Measurements from ENCODE around the gene KCTD1. TPM values are rescaled to one million over a fixed set of nuclear protein-coding genes. Genes with fewer than 3 reads are reported as not detected.

KCTD1 gene
- total RNA-seq, 1 experiment from 2014 or later, result 4.9 TPM

DNA sequence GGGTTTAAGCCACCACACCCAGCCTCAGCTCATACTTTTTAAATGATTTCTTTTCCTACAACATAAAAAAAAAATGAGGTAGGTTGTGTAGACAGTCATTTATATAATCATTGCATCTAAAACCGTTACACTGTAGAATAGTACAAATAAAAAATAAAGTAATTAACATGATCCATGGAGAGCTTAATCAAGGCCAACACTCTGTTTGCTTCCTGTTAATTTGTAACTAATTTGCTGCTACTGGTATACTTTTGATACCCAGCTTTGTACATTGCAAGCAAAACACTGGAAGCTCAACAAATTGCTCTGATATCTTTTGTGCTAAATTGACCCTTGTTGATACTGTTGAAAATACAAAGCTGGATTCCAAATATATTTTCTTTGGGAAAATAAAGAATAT lies 20.2 kb upstream of the KCTD1 start:
- Histone ChIP-seq H3K4me1 (ENCODE audit: low read length) (no peaks in the 10 kb centered on the region), H2AFZ (ENCODE audit: low read length) (no peak overlapping the region), H3K36me3 (ENCODE audit: insufficient read depth, low read length) (no peaks in the 10 kb centered on the region), H3K27me3 (ENCODE audit: low read length) (no peaks in the 10 kb centered on the region), H3K9me3 (ENCODE audit: low read length) (no peaks in the 10 kb centered on the region), H3K9me2 (replicated peaks; ENCODE audit: insufficient read depth, low read length) (no peaks in the 10 kb centered on the region), H3K4me2 (ENCODE audit: low read depth, low read length, poor library complexity, severe bottlenecking) (no peak overlapping the region), H3K79me2 (ENCODE audit: low read length) (no peaks in the 10 kb centered on the region), H4K20me1 (ENCODE audit: insufficient read depth, low read depth, low read length) (no peaks in the 10 kb centered on the region), H3K27ac (ENCODE audit: low read length) (no peak overlapping the region), H3K9ac (ENCODE audit: low read length) (no peak overlapping the region), H3K4me3 (ENCODE audit: low read length) (no peak overlapping the region)
- DNase-seq, result no peak

DNA sequence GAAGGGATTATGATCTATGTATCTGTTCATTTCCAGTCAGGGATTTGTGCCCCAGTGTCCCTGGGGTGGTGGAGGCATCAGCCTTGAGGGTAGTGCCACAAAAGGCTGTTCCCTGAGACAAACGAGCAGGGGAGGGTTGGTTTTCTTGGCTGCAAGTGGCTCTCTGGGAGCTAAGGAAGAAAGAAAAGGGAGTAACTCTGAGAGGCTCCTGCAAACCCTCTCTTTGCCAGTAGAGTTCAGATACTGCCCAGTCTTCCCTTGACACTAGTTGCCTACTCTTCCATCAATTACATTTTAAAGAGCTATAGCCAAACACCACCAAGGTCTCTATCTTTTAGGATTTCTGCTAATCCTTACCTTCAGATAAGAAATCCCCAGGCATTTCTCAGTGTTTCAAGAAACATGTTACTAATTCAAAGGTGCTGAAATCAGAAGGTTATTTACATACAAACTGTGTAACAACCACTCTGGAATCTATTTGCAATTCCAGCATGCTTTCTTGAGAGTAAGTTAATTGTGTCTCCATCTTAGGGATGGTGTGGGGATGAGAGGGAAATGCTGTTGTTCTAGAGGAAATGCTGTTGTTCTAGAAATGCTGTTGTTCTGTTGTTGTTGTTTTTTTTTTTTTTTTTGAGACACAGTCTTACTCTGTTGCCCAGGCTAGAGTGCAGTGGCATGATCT lies 18.7 kb upstream of the KCTD1 start:
- Histone ChIP-seq H3K36me3 (ENCODE audit: insufficient read depth, low read length) (no peaks in the 10 kb centered on the region), H3K27ac (ENCODE audit: low read length) (no peak overlapping the region), H3K9me2 (replicated peaks; ENCODE audit: insufficient read depth, low read length) (no peaks in the 10 kb centered on the region), H3K9ac (ENCODE audit: low read length) (no peak overlapping the region), H3K4me3 (ENCODE audit: low read length) (no peak overlapping the region), H2AFZ (ENCODE audit: low read length) (no peak overlapping the region), H3K4me2 (ENCODE audit: low read depth, low read length, poor library complexity, severe bottlenecking) (no peak overlapping the region), H3K4me1 (ENCODE audit: low read length) (no peaks in the 10 kb centered on the region), H3K27me3 (ENCODE audit: low read length) (no peaks in the 10 kb centered on the region), H4K20me1 (ENCODE audit: insufficient read depth, low read depth, low read length) (no peaks in the 10 kb centered on the region), H3K9me3 (ENCODE audit: low read length) (no peaks in the 10 kb centered on the region), H3K79me2 (ENCODE audit: low read length) (no peaks in the 10 kb centered on the region)
- no peak for DNase-seq

DNA sequence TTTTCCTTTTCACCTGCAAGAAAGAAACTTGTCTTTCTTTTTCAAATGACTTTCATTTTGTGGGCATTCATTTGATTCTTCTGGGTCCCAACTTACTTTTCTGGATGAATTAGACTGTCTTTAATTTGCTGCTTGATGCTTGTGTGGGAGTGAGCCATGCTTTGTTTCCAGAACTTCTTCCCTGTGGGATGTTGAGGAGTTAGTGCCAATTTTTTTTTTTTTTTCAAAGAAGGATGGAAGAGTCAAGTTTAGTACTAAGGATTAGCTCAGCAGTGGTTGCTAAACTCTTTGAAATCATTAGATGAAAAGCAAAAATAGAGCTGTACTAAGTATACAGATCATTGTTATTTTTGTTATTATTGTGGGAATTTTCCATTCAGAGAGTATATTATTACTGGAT lies 17.2 kb upstream of the KCTD1 start:
- no peak overlapping the region for H3K4me2 ChIP-seq (ENCODE audit: low read depth, low read length, poor library complexity, severe bottlenecking)
- H3K4me3 ChIP-seq (ENCODE audit: low read length), result no peak overlapping the region
- H3K27me3 ChIP-seq (ENCODE audit: low read length), result no peaks in the 10 kb centered on the region
- no peak overlapping the region for H3K27ac ChIP-seq (ENCODE audit: low read length)
- H4K20me1 ChIP-seq (ENCODE audit: insufficient read depth, low read depth, low read length), result no peaks in the 10 kb centered on the region
- H3K79me2 ChIP-seq (ENCODE audit: low read length), result no peaks in the 10 kb centered on the region
- no peaks in the 10 kb centered on the region for H3K36me3 ChIP-seq (ENCODE audit: insufficient read depth, low read length)
- H3K4me1 ChIP-seq (ENCODE audit: low read length), result no peaks in the 10 kb centered on the region
- H3K9me3 ChIP-seq (ENCODE audit: low read length), result no peaks in the 10 kb centered on the region
- no peak overlapping the region for H2AFZ ChIP-seq (ENCODE audit: low read length)
- no peaks in the 10 kb centered on the region for H3K9me2 ChIP-seq (replicated peaks; ENCODE audit: insufficient read depth, low read length)
- no peak overlapping the region for H3K9ac ChIP-seq (ENCODE audit: low read length)
- DNase-seq, result no peak

DNA sequence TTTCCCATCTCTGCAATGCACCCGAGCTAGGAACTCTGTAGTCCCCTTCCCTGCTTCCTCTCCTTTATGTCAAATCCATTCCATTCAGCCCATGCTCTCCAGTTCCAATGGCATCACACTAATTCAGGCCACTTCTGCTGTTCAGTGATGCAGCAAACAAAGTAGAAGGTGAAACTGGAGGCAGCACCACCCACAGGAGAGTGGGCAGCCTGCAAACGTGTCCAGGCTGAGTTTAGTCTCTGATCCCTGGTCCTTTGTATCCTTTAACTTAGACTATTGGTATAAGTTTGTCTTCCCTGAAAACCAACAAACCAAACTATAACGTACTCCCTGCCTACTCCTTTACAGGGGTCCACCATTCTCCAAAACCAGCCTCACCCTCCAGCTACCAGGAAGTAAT lies 14.7 kb upstream of the KCTD1 start:
- Histone ChIP-seq H2AFZ (ENCODE audit: low read length) (no peak overlapping the region), H3K9me2 (replicated peaks; ENCODE audit: insufficient read depth, low read length) (no peaks in the 10 kb centered on the region), H3K79me2 (ENCODE audit: low read length) (no peaks in the 10 kb centered on the region), H3K27me3 (ENCODE audit: low read length) (no peaks in the 10 kb centered on the region), H3K27ac (ENCODE audit: low read length) (no peak overlapping the region), H3K4me3 (ENCODE audit: low read length) (no peak overlapping the region), H3K36me3 (ENCODE audit: insufficient read depth, low read length) (no peaks in the 10 kb centered on the region), H3K9me3 (ENCODE audit: low read length) (no peaks in the 10 kb centered on the region), H3K9ac (ENCODE audit: low read length) (no peak overlapping the region), H3K4me1 (ENCODE audit: low read length) (no peaks in the 10 kb centered on the region), H3K4me2 (ENCODE audit: low read depth, low read length, poor library complexity, severe bottlenecking) (no peak overlapping the region), H4K20me1 (ENCODE audit: insufficient read depth, low read depth, low read length) (no peaks in the 10 kb centered on the region)
- no peak for DNase-seq

DNA sequence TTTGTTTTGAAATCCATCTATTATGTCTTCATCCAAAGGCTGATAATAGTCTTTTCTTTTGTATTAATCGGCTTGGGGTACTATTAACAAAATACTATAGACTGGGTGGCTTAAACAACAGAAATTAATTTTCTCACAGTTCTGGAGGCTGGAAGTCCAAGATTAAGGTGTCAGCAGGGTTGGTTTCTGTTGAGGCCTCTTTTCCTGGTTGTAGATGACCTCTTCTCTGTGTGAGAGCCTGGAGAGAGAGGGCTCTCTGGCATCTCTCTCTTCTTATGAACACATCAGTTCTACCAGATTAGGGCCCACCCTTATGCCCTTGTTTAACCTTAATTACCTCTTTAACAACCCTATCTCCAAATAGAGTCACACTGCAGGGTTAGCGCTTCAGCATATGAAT lies 14.2 kb upstream of the KCTD1 start:
- H3K27ac ChIP-seq (ENCODE audit: low read length), result no peak overlapping the region
- H3K9ac ChIP-seq (ENCODE audit: low read length), result no peak overlapping the region
- no peaks in the 10 kb centered on the region for H3K9me3 ChIP-seq (ENCODE audit: low read length)
- H3K36me3 ChIP-seq (ENCODE audit: insufficient read depth, low read length), result no peaks in the 10 kb centered on the region
- H2AFZ ChIP-seq (ENCODE audit: low read length), result no peak overlapping the region
- H3K4me2 ChIP-seq (ENCODE audit: low read depth, low read length, poor library complexity, severe bottlenecking), result no peak overlapping the region
- H3K4me3 ChIP-seq (ENCODE audit: low read length), result no peak overlapping the region
- DNase-seq, result no peak
- no peaks in the 10 kb centered on the region for H3K27me3 ChIP-seq (ENCODE audit: low read length)
- no peaks in the 10 kb centered on the region for H3K4me1 ChIP-seq (ENCODE audit: low read length)
- no peaks in the 10 kb centered on the region for H3K9me2 ChIP-seq (replicated peaks; ENCODE audit: insufficient read depth, low read length)
- no peaks in the 10 kb centered on the region for H3K79me2 ChIP-seq (ENCODE audit: low read length)
- no peaks in the 10 kb centered on the region for H4K20me1 ChIP-seq (ENCODE audit: insufficient read depth, low read depth, low read length)

DNA sequence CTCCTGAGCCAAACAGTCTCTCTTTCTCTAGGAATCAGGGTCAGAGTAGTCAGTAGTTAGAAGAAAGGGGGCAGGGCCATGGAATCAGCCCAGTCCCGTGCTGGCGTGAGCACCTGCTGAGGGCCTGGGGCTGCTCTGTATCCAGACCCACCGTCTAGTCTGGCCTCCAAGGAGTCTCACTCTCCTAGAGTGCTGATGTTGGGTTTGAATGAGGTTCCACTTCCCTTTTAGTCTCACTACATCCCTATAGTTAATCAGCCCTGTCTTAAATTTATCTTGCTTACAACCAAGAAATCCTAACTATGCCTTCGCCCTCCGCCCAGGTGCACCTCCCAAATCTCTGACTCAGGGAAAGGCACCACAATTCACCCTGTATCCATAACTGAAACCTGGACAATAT lies 13.4 kb upstream of the KCTD1 start:
- DNase-seq, result no peak
- H3K4me2 ChIP-seq (ENCODE audit: low read depth, low read length, poor library complexity, severe bottlenecking), result no peak overlapping the region
- no peaks in the 10 kb centered on the region for H3K36me3 ChIP-seq (ENCODE audit: insufficient read depth, low read length)
- H4K20me1 ChIP-seq (ENCODE audit: insufficient read depth, low read depth, low read length), result no peaks in the 10 kb centered on the region
- no peak overlapping the region for H3K4me3 ChIP-seq (ENCODE audit: low read length)
- no peaks in the 10 kb centered on the region for H3K9me2 ChIP-seq (replicated peaks; ENCODE audit: insufficient read depth, low read length)
- no peak overlapping the region for H2AFZ ChIP-seq (ENCODE audit: low read length)
- no peaks in the 10 kb centered on the region for H3K79me2 ChIP-seq (ENCODE audit: low read length)
- H3K27me3 ChIP-seq (ENCODE audit: low read length), result no peaks in the 10 kb centered on the region
- no peak overlapping the region for H3K9ac ChIP-seq (ENCODE audit: low read length)
- no peaks in the 10 kb centered on the region for H3K4me1 ChIP-seq (ENCODE audit: low read length)
- H3K9me3 ChIP-seq (ENCODE audit: low read length), result no peaks in the 10 kb centered on the region
- no peak overlapping the region for H3K27ac ChIP-seq (ENCODE audit: low read length)

DNA sequence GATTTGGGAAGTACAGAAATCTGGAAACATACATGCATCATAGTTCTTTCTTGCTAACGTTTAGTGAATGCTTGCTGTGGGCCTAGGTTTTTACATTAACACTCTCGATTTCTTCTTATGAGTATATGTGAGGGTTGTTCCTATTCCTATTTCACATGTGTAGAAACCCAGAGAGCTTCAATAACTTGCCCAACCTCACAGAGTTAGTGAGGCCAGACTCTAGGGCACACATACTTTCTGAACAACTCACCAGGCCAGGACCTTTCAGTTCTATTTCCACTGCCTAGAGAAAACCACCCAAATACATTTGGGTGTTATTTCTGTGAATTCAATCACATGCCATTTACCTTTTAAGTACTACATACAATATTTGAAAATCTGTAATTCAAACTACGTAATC lies 8.2 kb upstream of the KCTD1 start:
- H3K4me3 ChIP-seq (ENCODE audit: low read length), result no peak overlapping the region
- no peaks in the 10 kb centered on the region for H3K9me2 ChIP-seq (replicated peaks; ENCODE audit: insufficient read depth, low read length)
- no peak overlapping the region for H3K4me2 ChIP-seq (ENCODE audit: low read depth, low read length, poor library complexity, severe bottlenecking)
- no peaks in the 10 kb centered on the region for H3K36me3 ChIP-seq (ENCODE audit: insufficient read depth, low read length)
- H3K9me3 ChIP-seq (ENCODE audit: low read length), result no peaks in the 10 kb centered on the region
- H2AFZ ChIP-seq (ENCODE audit: low read length), result no peak overlapping the region
- H3K4me1 ChIP-seq (ENCODE audit: low read length), result peaks cover 3% of the 10 kb centered on the region; the same call in 1 of the 2 replicates
- no peak for DNase-seq
- no peak overlapping the region for H3K27ac ChIP-seq (ENCODE audit: low read length)
- no peaks in the 10 kb centered on the region for H4K20me1 ChIP-seq (ENCODE audit: insufficient read depth, low read depth, low read length)
- H3K27me3 ChIP-seq (ENCODE audit: low read length), result no peaks in the 10 kb centered on the region
- H3K79me2 ChIP-seq (ENCODE audit: low read length), result no peaks in the 10 kb centered on the region
- H3K9ac ChIP-seq (ENCODE audit: low read length), result no peak overlapping the region

DNA sequence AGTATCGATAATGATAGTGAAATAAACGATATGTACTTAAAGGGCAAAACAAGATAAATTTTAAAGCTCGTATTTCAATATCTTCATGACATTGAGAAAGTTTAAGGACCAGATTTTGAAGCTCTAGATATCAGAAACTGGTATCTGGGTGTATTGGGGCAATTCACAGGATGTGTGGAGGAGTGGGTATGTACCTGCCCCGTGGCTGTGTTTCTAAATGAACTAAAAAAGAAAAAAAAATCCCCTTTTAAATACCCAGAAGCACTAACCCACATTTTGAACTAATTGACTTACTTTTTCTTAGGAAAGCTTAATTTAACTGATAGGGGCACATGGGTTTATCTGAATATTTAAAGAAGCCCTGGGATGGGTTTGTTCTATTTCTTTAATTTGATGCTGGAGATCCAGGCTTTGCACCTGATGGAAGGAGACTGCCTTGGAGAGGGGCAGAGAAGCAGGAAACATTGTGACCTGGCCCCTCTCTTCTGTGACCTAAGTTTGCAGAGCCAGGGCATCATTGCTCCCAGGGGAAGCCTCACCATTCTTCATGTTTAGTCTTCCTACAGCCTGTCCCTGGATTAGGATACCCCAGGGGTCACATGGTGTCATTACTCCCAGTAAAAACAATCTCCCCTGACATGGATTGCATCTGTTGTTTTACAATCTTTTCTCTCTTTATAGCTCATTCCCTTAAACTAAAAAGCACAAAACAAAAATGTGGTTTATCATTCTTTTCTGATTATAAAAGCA lies 7.6 kb upstream of the KCTD1 start:
- H3K9me2 ChIP-seq (replicated peaks; ENCODE audit: insufficient read depth, low read length), result no peaks in the 10 kb centered on the region
- no peak overlapping the region for H3K4me3 ChIP-seq (ENCODE audit: low read length)
- DNase-seq, result no peak
- no peaks in the 10 kb centered on the region for H3K9me3 ChIP-seq (ENCODE audit: low read length)
- no peaks in the 10 kb centered on the region for H3K27me3 ChIP-seq (ENCODE audit: low read length)
- no peak overlapping the region for H2AFZ ChIP-seq (ENCODE audit: low read length)
- peaks cover 7% of the 10 kb centered on the region for H3K4me1 ChIP-seq (ENCODE audit: low read length)
- H3K9ac ChIP-seq (ENCODE audit: low read length), result no peak overlapping the region
- no peak overlapping the region for H3K4me2 ChIP-seq (ENCODE audit: low read depth, low read length, poor library complexity, severe bottlenecking)
- no peak overlapping the region for H3K27ac ChIP-seq (ENCODE audit: low read length)
- H3K36me3 ChIP-seq (ENCODE audit: insufficient read depth, low read length), result no peaks in the 10 kb centered on the region
- no peaks in the 10 kb centered on the region for H4K20me1 ChIP-seq (ENCODE audit: insufficient read depth, low read depth, low read length)
- no peaks in the 10 kb centered on the region for H3K79me2 ChIP-seq (ENCODE audit: low read length)
